Left ventricle myocardium inferior (tissue), 1 donor: Measurements from ENCODE around the gene C1QTNF6. TPM values are rescaled to one million over a fixed set of nuclear protein-coding genes. Genes with fewer than 3 reads are reported as not detected.

ENCODE experiments used
- DNase-seq: peaks from one replicate; pipeline ENCODE4 v3.0.0-alpha.2; 2020
- H3K27ac ChIP-seq: fragments of 200-600 bp; replicated peaks from 2 replicates; pipeline ENCODE4 v1.8.0; 2021
- H3K27me3 ChIP-seq: fragments of 200-600 bp; 2 replicates; pipeline ENCODE4 v1.8.0; 2021; ENCODE audit warnings: low read depth
- H3K36me3 ChIP-seq: fragments of 200-600 bp; 2 replicates; pipeline ENCODE4 v1.8.0; 2021
- H3K4me1 ChIP-seq: fragments of 200-600 bp; 2 replicates; pipeline ENCODE4 v1.8.0; 2021
- H3K4me3 ChIP-seq: fragments of 200-600 bp; 2 replicates; pipeline ENCODE4 v1.8.0; 2021; ENCODE audit warnings: mild to moderate bottlenecking, moderate library complexity
- H3K9me3 ChIP-seq: fragments of 200-600 bp; replicated peaks from 2 replicates; pipeline ENCODE4 v1.8.0; 2021
- CTCF ChIP-seq: fragments of 200-600 bp; IDR thresholded peaks from 2 replicates; pipeline ENCODE4 v1.8.0; 2021; ENCODE audit warnings: antibody characterized with exemption, mild to moderate bottlenecking, borderline replicate concordance
- intact Hi-C: fragments of 100-400 bp; cut with micrococcal nuclease; formaldehyde crosslinking; loops from one replicate; pipeline ENCODE4 v1.11.0; 2022
- total RNA-seq: library from RNA; stranded (reverse); fragmentation: NEBNext Ultra II Directional; extraction: Animal tissue kit (Norgen Biotek cat#: 25700); gene quantifications from one replicate; pipeline ENCODE4 v1.2.1, GENCODE V29; 2021
- donor health status: DM: no; HTN: yes; CAD: no; lungs with severe emphysema.

C1QTNF6 gene
- total RNA-seq, 1 donor from 2014 or later: 1.3 TPM

DNA sequence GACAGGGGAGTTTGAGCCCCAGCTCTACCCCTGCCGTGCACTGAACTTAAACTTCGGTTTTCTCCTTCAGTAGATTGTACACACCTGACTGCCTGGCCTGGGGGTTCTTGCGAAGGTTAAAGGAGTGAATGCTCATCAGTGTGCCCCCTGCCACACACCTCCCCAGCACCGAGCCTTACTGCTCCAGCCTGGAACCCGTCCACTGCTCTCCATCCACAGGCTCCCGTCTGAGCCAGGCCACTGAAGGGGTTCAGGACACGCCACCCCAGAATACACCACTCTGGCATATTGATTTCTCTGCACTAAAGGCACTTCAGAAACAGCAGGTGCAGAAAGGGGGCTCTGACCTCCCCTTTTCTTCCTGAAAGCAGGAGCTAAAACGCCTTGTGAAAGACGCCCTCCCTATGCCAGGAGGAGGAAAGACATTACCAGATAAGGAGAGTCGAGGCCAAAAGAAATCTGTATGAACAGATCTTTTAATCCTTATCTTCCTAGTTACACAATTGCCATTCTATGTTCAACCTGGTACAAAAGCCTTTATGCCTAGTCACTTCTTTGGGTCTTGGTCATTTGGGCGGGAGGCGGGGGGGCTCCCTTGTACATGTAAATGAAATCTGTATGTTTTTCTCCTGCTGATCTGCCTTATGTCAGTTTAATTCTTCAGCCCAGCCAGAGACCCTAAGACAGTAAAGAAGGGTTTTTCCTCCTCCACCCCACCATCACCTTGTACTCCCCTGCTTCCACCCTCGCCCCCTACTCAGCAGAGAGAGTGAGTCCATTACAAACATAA, 26.1 kb upstream of the C1QTNF6 start:
- H3K4me1 ChIP-seq: peaks cover 4% of the 10 kb centered on the region
- intact Hi-C loops: no loop called here
- TF ChIP-seq CTCF: no peak
- no peak overlapping the region for H3K4me3 ChIP-seq
- no peak for DNase-seq
- no peaks in the 10 kb centered on the region for H3K9me3 ChIP-seq
- no peak overlapping the region for H3K27ac ChIP-seq
- no peaks in the 10 kb centered on the region for H3K36me3 ChIP-seq
- H3K27me3 ChIP-seq: peaks cover 96% of the 10 kb centered on the region

- no peak overlapping the region for H3K4me3 ChIP-seq
- intact Hi-C loops: no loop called here
- TF ChIP-seq CTCF: no peak
- H3K9me3 ChIP-seq: no peaks in the 10 kb centered on the region
- no peaks in the 10 kb centered on the region for H3K36me3 ChIP-seq
- H3K4me1 ChIP-seq: peaks cover 4% of the 10 kb centered on the region
- H3K27ac ChIP-seq: no peak overlapping the region
- H3K27me3 ChIP-seq: peaks cover 96% of the 10 kb centered on the region
- DNase-seq: no peak
These were observed 25.3 kb upstream of the C1QTNF6 start for GRCh38 chr22:37213218-37213855.

GRCh38 chr22:37212174-37212906, 24.3 kb upstream of the C1QTNF6 start, which contains the start of gene SSTR3:
Gene SSTR3 (minus strand): TSS chr22:37212477. CDS start chr22:37207803, 4,674 bp downstream.
- H3K27ac ChIP-seq: no peak within 1 kb of the TSS
- H3K4me1 ChIP-seq: peaks cover 4% of the 10 kb centered on the region
- DNase-seq: no peak
- H3K36me3 ChIP-seq: no peaks in the 10 kb centered on the region
- no peak within 1 kb of the TSS for H3K4me3 ChIP-seq
- H3K27me3 ChIP-seq: peaks cover 96% of the 10 kb centered on the region
- TF ChIP-seq CTCF: no peak
- no peaks in the 10 kb centered on the region for H3K9me3 ChIP-seq
- intact Hi-C loops: no loop called here

DNA sequence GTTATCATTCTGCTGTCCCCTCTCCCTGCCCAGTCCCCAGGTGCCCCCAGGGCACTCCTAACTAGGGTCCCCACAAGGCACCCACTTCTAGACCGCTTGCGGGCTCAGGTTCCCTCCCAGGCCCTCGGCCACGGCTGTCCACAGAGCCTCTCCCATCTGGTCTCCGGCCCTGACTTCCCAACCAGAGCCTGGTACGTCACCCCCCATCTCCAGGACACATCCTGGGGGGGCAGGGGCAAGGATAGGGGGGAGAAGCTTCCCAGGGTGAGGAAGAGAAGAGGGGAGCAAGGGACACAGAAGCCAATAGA, 23.8 kb upstream of the C1QTNF6 start:
- H3K4me3 ChIP-seq: no peak overlapping the region
- peaks cover 4% of the 10 kb centered on the region for H3K4me1 ChIP-seq
- no peak for DNase-seq
- TF ChIP-seq CTCF: no peak
- no peak overlapping the region for H3K27ac ChIP-seq
- no peaks in the 10 kb centered on the region for H3K36me3 ChIP-seq
- no peaks in the 10 kb centered on the region for H3K9me3 ChIP-seq
- peaks cover 96% of the 10 kb centered on the region for H3K27me3 ChIP-seq
- intact Hi-C loops: no loop called here

- intact Hi-C loops: no loop called here
- H3K27me3 ChIP-seq: peaks cover 91% of the 10 kb centered on the region
These were observed 23.2 kb upstream of the C1QTNF6 start for GRCh38 chr22:37211075-37211865.

More at GRCh38 chr22:37211075-37211865, 23.2 kb upstream of the C1QTNF6 start:
- peaks cover 4% of the 10 kb centered on the region for H3K4me1 ChIP-seq
- DNase-seq: no peak
- no peaks in the 10 kb centered on the region for H3K9me3 ChIP-seq
- H3K27ac ChIP-seq: no peak overlapping the region
- no peak overlapping the region for H3K4me3 ChIP-seq
- no peaks in the 10 kb centered on the region for H3K36me3 ChIP-seq
- no peak for TF ChIP-seq CTCF
